SIG-M5 (cell line): Measurements from ENCODE around the gene AKAP12.

Experiments
- DNase-seq: peaks from one replicate; lab custom pipeline; 2025; lab: John Stamatoyannopoulos, UW

The AKAP12 gene

GRCh38 chr6:151233731-151234130, 6.0 kb upstream of the AKAP12 start:
- no peak for DNase-seq

- DNase-seq, result no peak
Measured at GRCh38 chr6:151236668-151237401, 2.9 kb upstream of the AKAP12 start.

- no peak for DNase-seq
Measured at GRCh38 chr6:151240036-151240685, 394 bp downstream of the AKAP12 start.

DNA sequence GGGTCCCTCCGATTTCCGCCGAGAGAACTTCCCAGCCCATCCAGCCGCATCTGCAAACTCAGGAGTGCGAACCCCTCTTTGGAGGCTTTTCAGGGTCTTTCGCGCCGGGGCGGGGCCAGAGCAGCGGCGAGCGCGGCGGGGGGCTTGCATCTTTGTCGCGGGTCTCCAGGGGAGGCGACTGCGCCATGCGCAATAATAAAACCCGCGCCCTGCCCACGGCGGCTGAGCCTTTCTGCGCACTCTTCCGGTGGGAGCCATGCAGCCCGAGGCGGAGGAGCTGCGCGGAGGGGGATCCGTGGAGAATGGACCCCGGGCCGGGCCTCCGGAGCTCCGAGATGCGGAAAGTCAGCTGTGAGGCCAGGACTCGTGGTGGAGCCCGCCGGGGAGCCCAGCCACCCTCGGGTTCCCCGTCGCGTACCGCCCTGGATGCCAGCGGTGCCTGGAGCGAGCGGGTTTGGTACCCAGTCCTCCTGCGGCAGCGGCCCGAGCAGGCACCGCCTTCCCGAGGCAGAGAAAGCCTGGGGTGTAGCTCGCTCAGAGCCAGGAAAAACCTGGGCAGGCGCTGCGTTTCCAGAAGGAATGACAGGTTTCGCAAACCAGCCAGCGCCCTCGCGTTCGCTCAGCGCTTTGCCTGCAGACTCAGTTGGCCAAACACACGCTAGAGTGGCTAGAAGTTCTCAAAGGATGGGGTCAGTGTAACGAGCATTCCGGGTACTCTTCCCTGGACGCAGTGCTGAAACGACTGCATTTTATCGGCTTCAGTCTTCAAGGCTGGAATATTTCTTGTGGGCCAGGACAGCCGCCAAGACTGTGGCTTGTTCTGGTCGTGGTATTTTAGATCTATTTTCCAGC, 1.2 kb downstream of the AKAP12 start:
- DNase-seq, result no peak

GRCh38 chr6:151241853-151242252, 2.1 kb downstream of the AKAP12 start:
- DNase-seq, result no peak

DNA sequence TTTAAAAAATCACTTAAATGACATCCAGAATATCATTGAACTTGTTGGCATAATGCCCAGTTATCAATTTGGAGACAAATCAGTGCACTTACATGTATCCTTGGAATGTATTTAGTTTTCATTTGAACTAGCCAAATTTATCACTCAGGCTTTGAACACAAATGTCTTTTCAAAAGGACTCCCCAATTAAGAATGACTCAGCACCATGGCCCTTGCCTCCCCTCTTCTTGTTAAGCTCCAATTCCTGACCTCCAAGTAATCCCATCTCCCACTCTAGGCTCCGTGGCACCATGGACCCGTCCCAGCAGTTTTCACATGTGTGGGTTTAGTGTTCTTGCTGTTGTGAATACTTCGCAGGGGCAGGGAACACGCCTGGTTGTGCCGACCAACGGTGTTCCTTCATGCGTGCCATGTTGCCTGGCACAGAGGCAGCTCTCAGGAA, 2.7 kb downstream of the AKAP12 start:
- DNase-seq, result no peak

- no peak for DNase-seq
Measured at GRCh38 chr6:151243481-151243880, 3.7 kb downstream of the AKAP12 start.

DNA sequence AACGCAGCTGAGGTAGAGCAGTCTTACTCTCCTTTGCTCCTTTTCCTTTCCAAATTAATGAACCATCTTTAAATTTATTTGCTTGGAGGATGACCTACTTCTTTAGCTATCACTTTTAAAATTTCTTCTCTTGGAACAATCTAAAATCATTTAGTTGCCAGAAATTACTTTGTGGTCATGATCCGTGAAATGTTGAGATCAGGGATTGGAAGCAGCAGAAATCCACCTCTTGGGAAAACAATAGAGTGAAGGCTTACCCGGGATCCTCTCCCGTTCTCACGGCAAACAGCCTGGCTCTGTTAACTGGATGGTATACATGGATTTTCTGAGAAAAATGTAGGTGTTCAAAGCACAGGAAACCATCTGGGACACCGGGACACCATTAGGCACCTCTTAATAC, 7.7 kb downstream of the AKAP12 start:
- no peak for DNase-seq

DNA sequence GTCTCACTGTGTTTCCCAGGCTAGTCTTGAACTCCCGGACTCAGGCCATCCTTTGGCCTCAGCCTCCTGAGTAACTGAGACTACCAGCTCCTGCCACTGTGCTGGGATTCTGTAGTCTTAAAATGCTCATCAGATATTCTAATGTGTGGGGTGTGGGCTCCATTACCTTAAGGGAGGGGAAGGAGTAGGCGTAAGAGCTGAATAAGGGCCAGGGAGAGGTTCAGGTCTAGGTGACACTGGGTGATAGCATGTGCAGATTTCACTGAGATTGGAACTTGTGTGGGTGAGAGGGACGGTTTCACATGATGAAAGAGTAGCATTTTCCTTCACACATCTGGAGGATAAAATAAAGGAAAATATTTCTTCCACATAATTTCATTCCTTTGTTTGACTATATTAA, 8.5 kb downstream of the AKAP12 start:
- no peak for DNase-seq

- DNase-seq, result no peak
Measured at GRCh38 chr6:151252634-151253033, 12.9 kb downstream of the AKAP12 start.

DNA sequence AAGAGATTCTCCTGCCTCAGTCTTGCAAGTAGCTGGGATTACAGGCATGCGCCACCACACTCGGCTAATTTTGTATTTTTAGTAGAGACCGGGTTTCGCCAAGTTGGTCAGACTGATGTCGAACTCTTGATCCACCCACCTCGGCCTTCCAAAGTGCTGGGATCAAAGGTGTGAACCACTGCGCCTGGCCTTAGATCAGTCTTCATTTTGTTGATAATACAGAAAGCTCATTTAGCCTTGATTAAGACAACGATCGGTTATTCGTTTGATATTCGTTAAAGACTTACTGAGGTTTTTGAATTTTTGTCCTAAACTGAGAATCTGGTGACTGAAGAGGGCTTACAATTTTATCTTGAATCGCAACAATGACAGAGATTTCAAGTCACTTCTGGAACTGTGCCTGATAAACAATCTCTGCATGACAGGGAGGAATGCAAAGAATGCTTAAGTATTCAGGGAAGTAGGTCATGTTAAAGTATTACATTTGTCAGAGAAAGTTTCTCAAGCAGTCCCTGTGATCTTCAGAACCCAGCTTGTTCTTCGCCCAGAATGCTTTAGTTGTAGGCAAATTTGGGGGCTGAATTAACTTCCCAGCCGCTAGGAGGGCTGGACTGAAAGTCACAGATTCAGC, 14.8 kb downstream of the AKAP12 start:
- DNase-seq, result no peak

GRCh38 chr6:151255811-151256210, 16.0 kb downstream of the AKAP12 start:
- no peak for DNase-seq

DNA sequence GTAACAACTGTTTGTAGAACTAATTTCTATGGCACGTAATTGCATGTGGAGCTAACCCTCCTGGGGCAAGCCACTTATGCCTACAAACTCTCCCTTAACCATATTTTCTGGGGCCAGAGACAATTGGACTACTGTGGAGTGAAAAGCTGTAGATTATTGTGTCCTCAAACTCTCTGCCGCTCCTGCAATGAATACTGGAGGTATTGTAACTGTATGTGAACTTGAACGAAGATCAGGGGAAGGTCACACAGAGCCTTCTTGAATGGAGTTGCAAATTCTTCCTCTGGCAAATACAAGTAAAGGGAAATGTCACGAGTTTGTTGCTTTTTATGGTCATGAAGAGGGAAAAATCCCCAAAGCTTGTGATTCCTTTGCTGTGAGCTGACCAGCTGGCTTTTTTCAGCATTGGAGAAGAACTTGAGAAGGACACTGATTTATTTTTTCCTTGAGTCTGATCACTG, 18.2 kb downstream of the AKAP12 start:
- no peak for DNase-seq

GRCh38 chr6:151260205-151260604, 20.4 kb downstream of the AKAP12 start:
- DNase-seq, result no peak

GRCh38 chr6:151263035-151263434, 23.3 kb downstream of the AKAP12 start:
- DNase-seq, result no peak

- DNase-seq, result no peak
Measured at GRCh38 chr6:151263967-151264366, 24.2 kb downstream of the AKAP12 start.

GRCh38 chr6:151265282-151265681, 25.5 kb downstream of the AKAP12 start:
- no peak for DNase-seq

- no peak for DNase-seq
Measured at GRCh38 chr6:151269321-151269995, 29.7 kb downstream of the AKAP12 start.

DNA sequence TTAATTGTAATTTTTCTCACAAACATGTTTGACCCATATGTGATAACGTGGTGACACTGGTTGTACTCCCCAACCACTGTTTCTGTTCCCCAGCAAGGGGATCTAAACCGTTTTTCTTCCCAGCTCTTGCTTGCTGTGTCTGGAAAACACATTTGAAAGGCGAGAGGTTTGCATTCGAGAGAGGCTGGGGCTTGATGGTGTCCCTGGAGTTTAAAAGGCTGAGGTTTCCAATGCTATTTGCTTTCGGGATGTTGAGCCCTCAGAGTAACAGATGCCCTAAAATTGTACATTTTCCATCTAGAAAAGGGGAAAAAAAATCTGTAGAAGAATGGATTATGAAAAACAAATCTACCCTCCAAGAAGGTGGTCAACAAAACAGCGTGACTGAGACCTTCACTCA, 35.4 kb downstream of the AKAP12 start:
- DNase-seq, result no peak

- no peak for DNase-seq
Measured at GRCh38 chr6:151275566-151275965, 35.8 kb downstream of the AKAP12 start.

- no peak for DNase-seq
Measured at GRCh38 chr6:151276112-151276740, 36.5 kb downstream of the AKAP12 start.
